H1 (cell line): ENCODE data around the gene AGO3. TPM values are rescaled to one million over a fixed set of nuclear protein-coding genes. Genes with fewer than 3 reads are reported as not detected.

Source experiments
- CTCF ChIA-PET: fragments of 300-600 bp; sonication (Branson Sonifier 250); formaldehyde crosslinking; loops from one replicate; lab custom pipeline; 2021; ENCODE audit not compliant: partially characterized antibody; lab: Charles Lee
- POLR2A ChIA-PET: fragments of 300-600 bp; sonication (Branson Sonifier 250); formaldehyde crosslinking; loops from one replicate; lab custom pipeline; 2021; ENCODE audit warnings: inconsistent platforms; ENCODE audit not compliant: partially characterized antibody; lab: Charles Lee
- DNase-seq, 2 experiments: peaks; one replicate each; pipeline versions ENCODE4 v3.0.0 to v3.0.0-alpha.2; 2010 to 2022; ENCODE audit warnings: low spot score in 2 of 2, low read depth in 1 of 2, mixed read lengths in 1 of 2
- FAIRE-seq: peaks from 2 replicates; lab custom pipeline; 2011; peaks lifted over from hg19 to GRCh38; lab: Jason Lieb, UNC
- H2AFZ ChIP-seq: 2 replicates; pipeline ENCODE4 v1.8.1; 2012; ENCODE audit warnings: low read length, inconsistent platforms
- H2AK5ac ChIP-seq: 2 replicates; pipeline ENCODE4 v1.6.1; 2013; ENCODE audit warnings: low read depth, low read length
- H2BK120ac ChIP-seq: replicated peaks from 2 replicates; pipeline ENCODE3; 2013; ENCODE audit warnings: low read depth, low read length, inconsistent platforms
- H2BK12ac ChIP-seq: 2 replicates; pipeline ENCODE4 v1.6.1; 2013; ENCODE audit warnings: low read depth, low read length
- H2BK15ac ChIP-seq: 2 replicates; pipeline ENCODE4 v1.6.1; 2013; ENCODE audit warnings: low read length
- H2BK20ac ChIP-seq: 2 replicates; pipeline ENCODE4 v1.6.1; 2013; ENCODE audit warnings: low read length
- H2BK5ac ChIP-seq: 2 replicates; pipeline ENCODE4 v1.6.1; 2013; ENCODE audit warnings: low read depth, low read length
- H3K14ac ChIP-seq: 2 replicates; pipeline ENCODE4 v1.6.1; 2013; ENCODE audit warnings: inconsistent platforms; ENCODE audit not compliant: insufficient read length
- H3K18ac ChIP-seq: 2 replicates; pipeline ENCODE4 v1.6.1; 2013; ENCODE audit warnings: low read length; ENCODE audit errors: extremely low read depth
- H3K23ac ChIP-seq: 2 replicates; pipeline ENCODE4 v1.6.1; 2013; ENCODE audit warnings: inconsistent platforms; ENCODE audit not compliant: insufficient read length
- H3K23me2 ChIP-seq: 2 replicates; pipeline ENCODE4 v1.6.1; 2013; ENCODE audit warnings: low read depth, low read length
- H3K27ac ChIP-seq: 2 replicates; pipeline ENCODE4 v1.6.1; 2011; ENCODE audit warnings: low read depth, low read length, inconsistent platforms
- H3K27me3 ChIP-seq, 4 experiments: replicated peaks in 1 of 4; 1 replicate in 1 of 4; 2 replicates in 3 of 4; pipeline versions ENCODE4 v1.6.1 to v1.8.1; 2011 to 2013; ENCODE audit warnings: low read length in 3 of 4, mild to moderate bottlenecking in 3 of 4, inconsistent platforms in 2 of 4, mixed read lengths in 2 of 4, moderate library complexity in 1 of 4; ENCODE audit not compliant: control insufficient read depth in 3 of 4, insufficient read depth in 3 of 4; ENCODE audit errors: extremely low read depth in 1 of 4
- H3K36me3 ChIP-seq, 4 experiments: 2 replicates each; pipeline versions ENCODE4 v1.6.1 to v1.8.1; 2011 to 2013; ENCODE audit warnings: mild to moderate bottlenecking in 4 of 4, low read length in 3 of 4, moderate library complexity in 2 of 4, control low read depth in 1 of 4, inconsistent platforms in 1 of 4; ENCODE audit not compliant: insufficient read depth in 4 of 4, control insufficient read depth in 2 of 4
- H3K4ac ChIP-seq: replicated peaks from 2 replicates; pipeline ENCODE3; 2013; ENCODE audit warnings: low read length, low read depth, mixed read lengths, inconsistent platforms; ENCODE audit not compliant: insufficient read length
- H3K4me1 ChIP-seq, 4 experiments: replicated peaks in 1 of 4; 1 replicate in 1 of 4; 2 replicates in 3 of 4; pipeline versions ENCODE4 v1.6.1 to v1.8.1; 2011 to 2013; ENCODE audit warnings: low read length in 3 of 4, inconsistent platforms in 2 of 4, mixed read lengths in 1 of 4; ENCODE audit not compliant: insufficient read depth in 4 of 4, control insufficient read depth in 3 of 4
- H3K4me2 ChIP-seq, 2 experiments: 2 replicates each; pipeline versions ENCODE4 v1.6.1 to v1.8.1; 2011 to 2013; ENCODE audit warnings: low read depth in 2 of 2, low read length in 2 of 2, control low read depth in 1 of 2, inconsistent platforms in 1 of 2, mild to moderate bottlenecking in 1 of 2; ENCODE audit not compliant: insufficient read depth in 1 of 2
- H3K4me3 ChIP-seq, 4 experiments: fragments of 200-600, 300-600 bp in 1 of 4; sonication (generic), shearing (Covaris generic), sonication (Bioruptor Twin) in 1 of 4; 2 replicates each; pipeline versions ENCODE4 v1.5.1 to v1.8.1; 2011 to 2016; ENCODE audit warnings: low read length in 4 of 4, low read depth in 3 of 4, control low read depth in 2 of 4, inconsistent platforms in 2 of 4, mild to moderate bottlenecking in 2 of 4, mixed read lengths in 1 of 4, moderate library complexity in 1 of 4; ENCODE audit not compliant: insufficient read depth in 2 of 4; ENCODE audit errors: extremely low read depth in 1 of 4
- H3K56ac ChIP-seq: replicated peaks from 2 replicates; pipeline ENCODE3; 2013; ENCODE audit warnings: low read depth, mild to moderate bottlenecking, mixed read lengths, low read length, inconsistent platforms; ENCODE audit not compliant: insufficient read length
- H3K79me1 ChIP-seq: 2 replicates; pipeline ENCODE4 v1.6.1; 2013; ENCODE audit warnings: low read depth, low read length, control low read depth
- H3K79me2 ChIP-seq, 2 experiments: 2 replicates each; pipeline versions ENCODE4 v1.6.1 to v1.8.1; 2012 to 2013; ENCODE audit warnings: low read length in 2 of 2, mild to moderate bottlenecking in 2 of 2, inconsistent platforms in 1 of 2; ENCODE audit not compliant: insufficient read depth in 2 of 2, control insufficient read depth in 1 of 2
- H3K9ac ChIP-seq, 4 experiments: replicated peaks in 1 of 4; 1 replicate in 1 of 4; 2 replicates in 3 of 4; pipeline versions ENCODE4 v1.6.1 to v1.8.1; 2011 to 2013; ENCODE audit warnings: low read depth in 3 of 4, low read length in 3 of 4, control low read depth in 2 of 4, mild to moderate bottlenecking in 2 of 4, moderate library complexity in 2 of 4, inconsistent platforms in 1 of 4; ENCODE audit errors: extremely low read depth in 1 of 4
- H3K9me3 ChIP-seq, 2 experiments: 2 replicates each; pipeline versions ENCODE4 v1.6.1 to v1.8.1; 2012 to 2013; ENCODE audit warnings: mild to moderate bottlenecking in 2 of 2, moderate library complexity in 2 of 2, control low read depth in 1 of 2, inconsistent platforms in 1 of 2, low read depth in 1 of 2, low read length in 1 of 2, mixed read lengths in 1 of 2; ENCODE audit not compliant: insufficient read depth in 2 of 2
- H4K20me1 ChIP-seq, 2 experiments: replicated peaks in 1 of 2; 2 replicates each; pipeline versions ENCODE3 to v1.8.1; 2011 to 2013; ENCODE audit warnings: inconsistent platforms in 2 of 2, low read length in 2 of 2, mild to moderate bottlenecking in 1 of 2; ENCODE audit not compliant: insufficient read depth in 2 of 2, control insufficient read depth in 1 of 2
- H4K5ac ChIP-seq: 2 replicates; pipeline ENCODE4 v1.6.1; 2013; ENCODE audit warnings: low read length, low read depth, mixed read lengths, inconsistent platforms; ENCODE audit not compliant: insufficient read length
- H4K8ac ChIP-seq: 2 replicates; pipeline ENCODE4 v1.8.0; 2013; ENCODE audit warnings: mild to moderate bottlenecking, moderate library complexity, low read length, inconsistent platforms; ENCODE audit not compliant: insufficient read depth; ENCODE audit errors: extremely low read depth
- H4K91ac ChIP-seq: replicated peaks from 2 replicates; pipeline ENCODE3; 2013; ENCODE audit warnings: low read length, mixed read lengths, inconsistent platforms; ENCODE audit not compliant: insufficient read length
- ASH2L ChIP-seq: fragments of 200-600, 300-600 bp; sonication (generic); IDR thresholded peaks from one replicate; pipeline ENCODE4 v1.7.1; 2017; ENCODE audit warnings: low read length
- CBX5 ChIP-seq: fragments of 300-800, 300-1000 bp; sonication (generic); IDR thresholded peaks from 2 replicates; pipeline ENCODE4 v1.7.1; 2016; ENCODE audit warnings: antibody characterized with exemption, low read length, low read depth
- CHD1 ChIP-seq: IDR thresholded peaks from 2 replicates; pipeline ENCODE4 v1.6.1; 2012; ENCODE audit warnings: low read depth, low read length, improper control_type of control experiment
- EP300 ChIP-seq, 2 experiments: IDR thresholded peaks; 1 replicate in 1 of 2; 2 replicates in 1 of 2; pipeline ENCODE4 v1.6.1; 2011 to 2012; ENCODE audit warnings: low read depth in 2 of 2, low read length in 2 of 2, mild to moderate bottlenecking in 2 of 2, borderline replicate concordance in 1 of 2, inconsistent platforms in 1 of 2, moderate library complexity in 1 of 2
- HDAC6 ChIP-seq: IDR thresholded peaks from one replicate; pipeline ENCODE4 v1.7.1; 2012; ENCODE audit warnings: low read depth, mild to moderate bottlenecking, inconsistent platforms, low read length, moderate library complexity
- KDM5A ChIP-seq: fragments of 200-600 bp; IDR thresholded peaks from 2 replicates; pipeline ENCODE4 v1.7.1; 2012; ENCODE audit warnings: mild to moderate bottlenecking, low read length, inconsistent platforms, mixed read lengths
- RBBP5 ChIP-seq: IDR thresholded peaks from 2 replicates; pipeline ENCODE4 v1.7.1; 2012; ENCODE audit warnings: low read depth, mild to moderate bottlenecking, inconsistent platforms, low read length, moderate library complexity, borderline replicate concordance
- RXRA ChIP-seq: IDR thresholded peaks from 2 replicates; pipeline ENCODE4 v1.6.1; 2011; ENCODE audit warnings: low read depth, mild to moderate bottlenecking, low read length, moderate library complexity; ENCODE audit not compliant: insufficient read depth
- SAP30 ChIP-seq: fragments of 300-600 bp; sonication (generic); IDR thresholded peaks from 2 replicates; pipeline ENCODE4 v1.7.1; 2012; ENCODE audit warnings: low read length, moderate library complexity, mild to moderate bottlenecking, inconsistent platforms; ENCODE audit not compliant: insufficient read depth, insufficient replicate concordance
- SP1 ChIP-seq: IDR thresholded peaks from 2 replicates; pipeline ENCODE4 v1.6.1; 2011; ENCODE audit warnings: low read depth, low read length
- TAF1 ChIP-seq: IDR thresholded peaks from 2 replicates; pipeline ENCODE4 v1.6.1; 2011; ENCODE audit warnings: mild to moderate bottlenecking, low read depth, low read length
- TAF7 ChIP-seq: optimal IDR thresholded peaks from 2 replicates; pipeline ENCODE3; 2011; ENCODE audit warnings: low read depth, mild to moderate bottlenecking, inconsistent platforms, low read length, moderate library complexity, borderline replicate concordance
- WGBS, 2 experiments: shearing (Covaris generic) in 1 of 2; methylation state at CpG; one replicate each; pipeline versions ENCODE4 v1.1.6 to v1.1.7; 2013 to 2015; ENCODE audit warnings: low lambda C conversion rate in 2 of 2, mixed read lengths in 2 of 2, inconsistent platforms in 1 of 2, low coverage in 1 of 2, missing lambda C conversion rate in 1 of 2; ENCODE audit not compliant: insufficient replicate concordance in 2 of 2, insufficient coverage in 1 of 2, insufficient read length in 1 of 2; ENCODE audit errors: extremely low coverage in 1 of 2, missing lambda C conversion rate in 1 of 2; 5-methylcytosine and 5-hydroxymethylcytosine counted together
- polyA plus RNA-seq, 7 experiments: library from polyadenylated mRNA; depleted of rRNA in 3 of 7; stranded (reverse) in 5 of 7; unstranded in 2 of 7; fragments of >200 nt in 5 of 7; fragments of 200-250 nt in 2 of 7; gene quantifications; 1 replicate in 5 of 7; 2 replicates in 1 of 7; 4 replicates in 1 of 7; pipeline versions ENCODE4 v1.2.1 to v1.2.3, GENCODE V29; 2011 to 2013; ENCODE audit warnings: missing spikeins in 2 of 7, mixed read lengths in 2 of 7
- total RNA-seq: library from RNA; stranded (reverse); fragmentation: NEBNext Ultra II Directional; extraction: Animal tissue kit (Norgen Biotek cat#: 25700); gene quantifications from 2 replicates; pipeline ENCODE4 v1.2.1, GENCODE V29; 2021
- TF ChIP-seq, protein P1 (sequence below): IDR thresholded peaks from 2 replicates; pipeline ENCODE4 v1.6.1; 2012; ENCODE audit warnings: inconsistent platforms

Gene AGO3
- total and polyA plus RNA-seq, 2 of the 8 experiments (the other 6 are each of a cell fraction or from before 2014, with no cell fraction given), result 10.7 to 26.4 TPM

DNA sequence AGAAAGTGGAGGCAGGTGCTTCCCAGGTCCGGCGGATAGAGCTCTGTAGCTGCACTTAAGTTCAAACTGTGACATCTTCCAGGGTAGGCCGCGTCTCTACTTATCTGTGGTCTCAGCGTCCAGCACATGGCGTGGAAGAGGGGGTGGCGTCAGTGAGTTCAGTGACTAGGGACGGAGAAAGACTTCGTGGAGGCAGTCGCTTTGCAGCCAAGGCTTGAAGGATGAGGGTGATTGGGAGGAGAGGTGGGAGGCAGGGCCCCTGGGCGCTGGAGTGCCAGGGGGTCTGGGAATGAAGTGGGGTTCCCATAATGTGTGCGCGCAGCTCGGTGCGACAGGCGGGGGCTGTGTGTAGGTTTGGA, 48.3 kb upstream of the AGO3 start:
- Histone ChIP-seq H3K27ac (no peak overlapping the region), H3K4ac (no peak overlapping the region), H3K9ac (no peak overlapping the region; a peak in 1 of 7 replicates), H4K8ac (peak overlapping the region; percentile 90), H4K5ac (no peak overlapping the region), H2AFZ (peak overlapping the region; percentile 59; the same call in 1 of the 2 replicates), H2BK15ac (peak overlapping the region; percentile 37; the same call in 1 of the 2 replicates), H4K91ac (no peak overlapping the region), H3K4me3 (peak overlapping the region in 3 of 4 experiments; percentile 97 to 99 (median 99); a peak in 4 of 8 replicates), H3K56ac (no peak overlapping the region), H3K23me2 (peaks cover 10% of the 10 kb centered on the region), H3K18ac (peak overlapping the region; percentile 64; the same call in 1 of the 2 replicates), H2BK5ac (peak overlapping the region; percentile 38; the same call in 1 of the 2 replicates), H3K36me3 (no peaks in the 10 kb centered on the region), H3K14ac (no peak overlapping the region), H3K79me1 (peaks cover 8% of the 10 kb centered on the region), H2AK5ac (no peak overlapping the region), H3K27me3 (peaks cover 0 to 5% (median 2%) of the 10 kb centered on the region in 4 experiments; a peak in 2 of 7 replicates), H3K9me3 (no peaks in the 10 kb centered on the region), H4K20me1 (peaks cover 9 to 16% of the 10 kb centered on the region in 2 experiments), H3K4me2 (peak overlapping the region; percentile 0 to 61), H3K4me1 (peaks cover 14 to 30% (median 28%) of the 10 kb centered on the region in 4 experiments), H3K79me2 (peaks cover 15 to 36% of the 10 kb centered on the region in 2 experiments), H3K23ac (no peak overlapping the region), H2BK20ac (peak overlapping the region; percentile 28; the same call in 1 of the 2 replicates), H2BK120ac (no peak overlapping the region), H2BK12ac (no peak overlapping the region)
- DNase-seq (no peak), FAIRE-seq (no peak)
- WGBS, 2 experiments, result 54% methylated on average over 16 of the region's 16 CpGs; no CpG with 5 or more reads in 1 of the 2 experiments
- POLR2A ChIA-PET, result interaction anchor here (3.2 kb wide), 1 partner anchor 48 kb away, joined by 19 read pairs; the partner anchor contains the start of gene AGO3
- CTCF ChIA-PET, result interaction anchor here (0.8 to 3.4 kb wide), 13 partner anchors 10 to 157 kb away, joined by 3 to 22 read pairs (median 6); no protein-coding TSS in a partner anchor
- no peak for TF ChIP-seq TAF1
- no peak for TF ChIP-seq CBX5
- TF ChIP-seq HDAC6, result no peak
- TF ChIP-seq TAF7, result no peak
- no peak for TF ChIP-seq RBBP5
- TF ChIP-seq, protein P1, sequence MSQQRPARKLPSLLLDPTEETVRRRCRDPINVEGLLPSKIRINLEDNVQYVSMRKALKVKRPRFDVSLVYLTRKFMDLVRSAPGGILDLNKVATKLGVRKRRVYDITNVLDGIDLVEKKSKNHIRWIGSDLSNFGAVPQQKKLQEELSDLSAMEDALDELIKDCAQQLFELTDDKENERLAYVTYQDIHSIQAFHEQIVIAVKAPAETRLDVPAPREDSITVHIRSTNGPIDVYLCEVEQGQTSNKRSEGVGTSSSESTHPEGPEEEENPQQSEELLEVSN, result no peak
- TF ChIP-seq KDM5A, result no peak
- no peak for TF ChIP-seq SAP30
- TF ChIP-seq SP1, result no peak
- TF ChIP-seq ASH2L, result no peak
- no peak for TF ChIP-seq EP300 (IDR thresholded peaks at IDR 0.05; ENCODE audit: borderline replicate concordance in 1 of 2, low read depth in 2 of 2, low read length in 2 of 2)
- no peak for TF ChIP-seq RXRA
- TF ChIP-seq CHD1, result no peak
